HG02588 (cell line): ENCODE data around the gene DOK7.

Experiments
- ATAC-seq: cut with Tn5 transposase; IDR thresholded peaks from one replicate; pipeline ENCODE4 v1.9.1; 2021; ENCODE audit warnings: mild to moderate bottlenecking, moderate library complexity; ENCODE audit not compliant: unreplicated experiment

Gene DOK7

GRCh38 chr4:3427706-3428446 lies 35.2 kb upstream of the DOK7 start:
- ATAC-seq = no peak

GRCh38 chr4:3429651-3430050 lies 33.5 kb upstream of the DOK7 start:
- no peak for ATAC-seq

- ATAC-seq = no peak
Observed at GRCh38 chr4:3430524-3430923, 32.6 kb upstream of the DOK7 start.

GRCh38 chr4:3431446-3431993 lies 31.6 kb upstream of the DOK7 start:
- no peak for ATAC-seq

GRCh38 chr4:3432381-3432790 lies 30.7 kb upstream of the DOK7 start:
- ATAC-seq = no peak

DNA sequence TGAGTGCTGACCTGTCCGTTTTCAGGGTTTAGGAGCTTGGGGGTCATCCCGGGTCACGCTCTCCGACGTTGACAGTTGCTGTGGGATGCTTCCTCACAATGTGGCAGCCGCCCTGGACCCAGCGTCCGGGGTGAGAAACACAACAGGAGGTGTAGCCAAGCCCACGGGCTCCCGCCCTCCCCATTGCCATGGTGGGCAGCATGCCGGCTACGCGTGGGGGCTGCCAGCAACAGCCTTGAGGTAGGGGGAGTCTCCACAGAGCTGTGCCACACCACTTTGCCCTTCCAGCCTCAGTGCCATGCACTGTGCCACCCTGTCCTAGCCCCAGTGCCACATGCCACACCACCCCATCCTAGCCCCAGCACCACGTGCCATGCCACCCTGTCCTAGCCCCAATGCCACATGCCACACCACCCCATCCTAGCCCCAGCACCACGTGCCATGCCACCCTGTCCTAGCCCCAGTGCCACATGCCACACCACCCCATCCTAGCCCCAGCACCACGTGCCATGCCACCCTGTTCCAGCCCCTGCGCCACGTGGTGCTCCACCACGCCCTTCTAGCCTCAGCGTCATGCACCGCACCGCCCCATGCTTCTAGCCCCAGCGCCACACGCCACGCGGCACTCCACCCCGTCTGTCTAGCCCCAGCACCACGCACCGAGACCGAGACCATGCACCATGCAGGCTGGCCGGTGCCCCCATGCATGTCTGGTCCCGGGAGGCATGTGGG lies 29.8 kb upstream of the DOK7 start:
- ATAC-seq = no peak

DNA sequence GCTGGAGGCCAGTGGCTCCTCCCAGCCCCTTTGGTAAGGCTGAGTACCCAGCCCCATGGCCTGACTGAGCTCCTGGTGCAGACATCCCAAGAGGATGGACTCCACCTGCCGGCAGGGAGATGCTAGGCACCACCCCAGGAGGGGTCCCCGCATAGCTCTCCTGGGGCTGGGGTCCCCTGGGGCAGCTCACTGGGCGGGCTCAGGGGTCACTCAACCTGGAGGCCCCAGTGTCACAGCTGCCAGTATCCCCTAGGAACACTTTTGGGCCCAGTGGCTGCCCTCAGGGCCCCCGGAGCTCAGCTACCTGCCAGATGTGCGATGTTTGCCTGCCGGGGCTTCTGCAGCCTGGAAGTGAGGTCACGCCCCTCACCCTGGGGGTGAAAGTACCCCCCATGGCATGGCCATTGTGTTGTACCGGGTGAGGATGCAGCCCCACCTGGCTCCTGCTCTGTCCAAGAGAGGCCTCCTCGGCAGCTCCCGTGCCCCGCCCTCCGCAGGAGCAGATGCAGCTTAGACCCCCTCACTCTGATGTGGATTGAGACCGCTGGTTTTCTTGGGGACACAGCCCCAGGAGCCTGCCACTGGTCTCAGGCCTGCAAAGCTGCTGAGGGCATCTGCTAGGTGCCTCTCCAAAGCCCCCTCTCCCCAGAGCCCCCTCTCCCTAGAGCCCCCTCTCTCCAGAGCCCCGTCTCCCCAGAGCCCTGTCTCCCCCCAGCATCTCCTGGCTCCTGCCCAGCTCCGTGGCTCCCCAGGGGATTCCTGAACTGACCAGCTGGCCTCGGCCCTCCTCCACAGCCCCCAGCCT lies 28.0 kb upstream of the DOK7 start:
- no peak for ATAC-seq

GRCh38 chr4:3435686-3435956 lies 27.5 kb upstream of the DOK7 start:
- no peak for ATAC-seq

DNA sequence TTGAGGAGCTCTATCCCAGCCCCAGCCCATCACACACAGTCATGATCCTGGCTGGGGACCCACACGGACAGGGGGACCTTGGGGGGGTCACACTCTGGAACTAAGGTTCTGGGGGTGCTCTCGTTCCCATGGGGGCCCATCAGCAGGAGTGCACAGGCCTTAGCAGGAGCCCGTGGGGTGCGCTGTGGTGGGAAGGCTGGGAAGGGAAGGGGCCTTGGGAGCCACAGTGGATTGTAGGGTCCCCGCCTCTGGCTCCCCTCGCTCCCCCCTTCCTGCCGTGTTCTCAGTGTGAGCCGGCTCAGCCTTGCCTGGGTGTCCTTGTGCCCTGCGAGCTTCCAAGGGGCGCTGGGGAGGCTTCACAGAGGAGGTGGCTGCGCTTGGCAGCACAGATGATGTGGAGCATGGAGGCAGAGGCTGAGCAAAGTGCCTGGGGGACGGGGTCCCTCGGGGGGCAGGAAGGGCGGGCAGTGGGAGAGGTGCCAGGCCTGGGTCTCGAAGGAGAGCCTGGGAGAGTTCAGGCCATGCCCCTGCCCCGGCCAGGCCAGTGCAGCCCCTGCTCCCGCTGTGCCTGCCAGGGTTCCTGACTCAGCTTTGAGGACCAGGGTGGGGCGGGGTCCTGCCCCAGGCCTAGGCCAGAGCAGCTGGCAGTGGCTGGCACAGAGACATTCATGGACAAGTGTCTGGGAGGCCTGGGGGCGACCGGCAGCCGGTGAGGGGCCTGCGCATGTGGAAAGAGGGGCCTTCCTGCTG lies 26.9 kb upstream of the DOK7 start:
- no peak for ATAC-seq

GRCh38 chr4:3436798-3437581 lies 26.1 kb upstream of the DOK7 start:
- ATAC-seq = no peak

GRCh38 chr4:3437582-3437936 lies 25.5 kb upstream of the DOK7 start:
- ATAC-seq = no peak

GRCh38 chr4:3437998-3438846 lies 24.9 kb upstream of the DOK7 start:
- ATAC-seq = no peak

DNA sequence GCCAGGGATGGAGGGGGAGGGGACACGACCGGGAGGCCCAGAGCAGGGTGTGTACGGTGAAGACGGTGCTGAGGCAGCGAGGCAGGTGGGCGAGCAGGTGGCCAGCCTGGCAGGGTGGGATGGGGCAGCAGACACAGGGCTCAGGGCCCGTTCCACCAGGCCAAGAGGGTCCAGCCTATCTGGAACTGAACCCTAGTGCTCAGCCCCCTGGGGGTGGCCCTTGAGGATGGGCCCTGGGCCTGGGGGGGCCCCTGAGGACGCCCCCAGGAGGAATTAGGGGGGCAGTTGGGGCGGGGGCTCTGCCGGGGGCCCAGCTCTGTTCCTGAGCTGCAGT lies 24.3 kb upstream of the DOK7 start:
- no peak for ATAC-seq

DNA sequence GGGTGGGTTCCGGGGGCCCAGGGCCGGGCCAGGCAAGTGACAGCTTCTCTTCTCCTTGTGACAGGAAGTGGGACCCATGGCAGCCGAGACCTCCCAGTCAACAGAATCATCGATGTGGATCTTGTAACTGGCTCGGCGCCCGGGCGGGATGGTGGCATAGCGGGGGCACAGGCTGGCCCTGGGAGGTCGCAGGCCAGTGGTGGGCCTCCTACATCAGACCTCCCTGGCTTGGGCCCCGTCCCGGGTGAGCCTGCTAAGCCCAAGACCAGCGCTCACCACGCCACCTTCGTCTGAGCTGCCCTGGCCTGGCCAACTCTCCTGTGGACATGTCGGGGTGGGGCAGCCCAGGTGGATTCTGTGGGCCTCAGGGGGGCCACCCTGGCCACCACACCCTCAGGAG lies 23.7 kb upstream of the DOK7 start:
- ATAC-seq = no peak

DNA sequence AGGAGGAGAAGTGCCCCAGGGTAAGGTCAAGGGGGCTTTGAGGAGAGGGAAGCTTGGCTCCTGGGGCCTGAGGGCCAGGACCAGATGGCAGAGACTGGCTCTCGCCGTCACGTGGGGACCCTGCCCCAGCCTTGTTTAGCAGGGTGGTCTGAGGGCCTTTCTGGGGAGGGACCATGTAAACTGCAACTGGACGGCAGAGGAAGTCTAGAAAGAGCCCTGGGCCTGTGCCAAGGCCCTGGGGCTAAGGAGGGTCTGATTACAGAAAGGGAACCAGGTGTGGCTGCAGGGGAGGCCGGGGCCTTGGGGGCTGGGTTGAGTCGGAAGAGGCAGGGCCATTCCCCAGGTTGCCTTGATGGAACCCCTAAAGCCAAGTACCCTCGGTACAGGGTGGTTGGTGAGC lies 23.1 kb upstream of the DOK7 start:
- no peak for ATAC-seq

- ATAC-seq = no peak
Observed at GRCh38 chr4:3440979-3441500, 22.1 kb upstream of the DOK7 start.

GRCh38 chr4:3441501-3442459 lies 21.3 kb upstream of the DOK7 start, which contains the start of gene HGFAC:
HGFAC (plus strand) TSS chr4:3441968; CDS start chr4:3442002, 34 bp downstream.
- no peak for ATAC-seq

DNA sequence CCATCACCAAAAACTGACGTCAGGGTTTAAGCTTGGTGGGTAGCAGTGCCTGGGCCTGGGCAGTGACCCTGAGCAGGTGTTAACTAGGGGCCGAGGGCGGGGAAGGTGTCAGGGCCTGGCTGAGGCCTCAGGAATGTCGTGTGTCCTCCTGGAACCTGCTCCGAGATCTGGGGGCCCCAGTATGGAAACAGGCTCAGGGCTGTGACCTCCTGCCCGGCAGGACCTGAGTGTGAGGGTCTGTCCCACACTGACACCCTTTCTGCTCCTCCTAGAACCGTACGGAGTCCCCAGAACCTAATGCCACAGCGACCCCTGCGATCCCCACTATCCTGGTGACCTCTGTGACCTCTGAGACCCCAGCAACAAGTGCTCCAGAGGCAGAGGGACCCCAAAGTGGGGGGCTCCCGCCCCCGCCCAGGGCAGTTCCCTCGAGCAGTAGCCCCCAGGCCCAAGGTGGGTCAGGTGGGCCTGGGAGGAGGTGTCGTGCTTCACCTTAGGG lies 20.6 kb upstream of the DOK7 start:
- no peak for ATAC-seq
